Lung (tissue), 12 donors: Measurements from ENCODE around the gene SCIMP. TPM values are rescaled to one million over a fixed set of nuclear protein-coding genes. Genes with fewer than 3 reads are reported as not detected.

Experiments
- ATAC-seq: fragments of 200-7000 bp; cut with Tn5 transposase; one replicate; pipeline ENCODE4 v1.9.1; 2020; ENCODE audit warnings: moderate number of reproducible peaks; ENCODE audit not compliant: insufficient read depth, low FRiP score
- DNase-seq, 3 donors: peaks; one replicate each; pipeline ENCODE4 v3.0.0-alpha.2; 2013 to 2017
- H3K27ac ChIP-seq, 2 donors: one replicate each; pipeline ENCODE4 v1.5.1; 2013; ENCODE audit warnings: mild to moderate bottlenecking in 2 of 2, moderate library complexity in 2 of 2, control low read depth in 1 of 2, inconsistent platforms in 1 of 2, low read depth in 1 of 2, low read length in 1 of 2
- H3K27me3 ChIP-seq, 3 donors: one replicate each; pipeline ENCODE4 v1.5.1; 2013; ENCODE audit warnings: low read length in 2 of 3; ENCODE audit not compliant: control insufficient read depth in 3 of 3, insufficient read depth in 3 of 3
- H3K36me3 ChIP-seq, 4 donors: one replicate each; pipeline ENCODE4 v1.5.1; 2013; ENCODE audit warnings: low read length in 4 of 4, mild to moderate bottlenecking in 1 of 4, moderate library complexity in 1 of 4; ENCODE audit not compliant: control insufficient read depth in 4 of 4, insufficient read depth in 4 of 4
- H3K4me1 ChIP-seq, 5 donors: one replicate each; pipeline ENCODE4 v1.5.1; 2013; ENCODE audit warnings: low read length in 5 of 5, mild to moderate bottlenecking in 2 of 5, moderate library complexity in 1 of 5; ENCODE audit not compliant: control insufficient read depth in 5 of 5, insufficient read depth in 5 of 5
- H3K4me3 ChIP-seq: one replicate; pipeline ENCODE4 v1.5.1; 2013; ENCODE audit warnings: mild to moderate bottlenecking, control low read depth, moderate library complexity
- H3K9ac ChIP-seq, 2 donors: one replicate each; pipeline ENCODE4 v1.5.1; 2013; ENCODE audit warnings: low read length in 2 of 2, control low read depth in 1 of 2; ENCODE audit not compliant: insufficient read depth in 1 of 2
- H3K9me3 ChIP-seq, 4 donors: one replicate each; pipeline ENCODE4 v1.5.1; 2013; ENCODE audit warnings: low read length in 3 of 4, mild to moderate bottlenecking in 1 of 4, moderate library complexity in 1 of 4; ENCODE audit not compliant: control insufficient read depth in 4 of 4, insufficient read depth in 3 of 4
- WGBS, 2 donors: extraction: QIAGEN DNeasy Blood & Tissue Kit; methylation state at CpG; one replicate each; pipeline ENCODE4 v1.1.7; 2013; 5-methylcytosine and 5-hydroxymethylcytosine counted together
- polyA plus RNA-seq, 2 donors: library from polyadenylated mRNA; stranded (reverse); fragments of 200-250 nt; gene quantifications; one replicate each; pipeline ENCODE4 v1.2.1, GENCODE V29; 2013
- total RNA-seq, 2 donors: library from RNA; depleted of rRNA in 1 of 2; stranded (reverse); fragments of >200 nt in 1 of 2; gene quantifications; one replicate each; pipeline ENCODE4 v1.2.1, GENCODE V29; 2014 to 2021
- TF ChIP-seq, protein P1 (sequence below): IDR thresholded peaks from 2 replicates; pipeline ENCODE4 v1.5.1; 2012; ENCODE audit warnings: mild to moderate bottlenecking; ENCODE audit errors: control extremely low read depth, extremely low read depth
- donor health status: control.
- donor health status: control.
- donor health status: Bipolar disorder and iron deficiency.
- donor health status: healthy.
- donor health status: DM: yes; HTN: yes; CAD: no.

The SCIMP gene
- total and polyA plus RNA-seq, 4 donors, result 2.3 to 22.2 (median 11.2) TPM

DNA sequence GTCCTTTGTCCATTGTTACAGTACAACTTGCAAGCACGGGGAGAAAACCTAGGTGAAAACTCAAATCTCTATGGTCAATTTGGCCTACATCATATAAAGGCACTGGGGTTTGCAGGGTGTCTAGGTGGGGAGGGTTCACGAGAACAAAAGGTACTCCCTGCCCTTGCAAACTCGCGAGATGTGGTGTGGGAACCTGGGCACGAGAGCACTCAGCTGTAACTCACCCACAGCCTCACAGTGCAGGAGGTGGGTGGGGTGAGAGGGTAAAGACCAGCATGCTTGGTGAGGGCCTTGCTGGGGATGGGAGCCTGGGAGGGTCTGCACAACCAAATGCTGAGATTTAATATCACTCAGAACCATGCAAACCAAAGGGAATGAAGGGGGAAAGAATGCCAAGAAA, 24.6 kb downstream of the SCIMP start:
- DNase-seq (no peak), ATAC-seq (no peak)
- TF ChIP-seq, protein P1, sequence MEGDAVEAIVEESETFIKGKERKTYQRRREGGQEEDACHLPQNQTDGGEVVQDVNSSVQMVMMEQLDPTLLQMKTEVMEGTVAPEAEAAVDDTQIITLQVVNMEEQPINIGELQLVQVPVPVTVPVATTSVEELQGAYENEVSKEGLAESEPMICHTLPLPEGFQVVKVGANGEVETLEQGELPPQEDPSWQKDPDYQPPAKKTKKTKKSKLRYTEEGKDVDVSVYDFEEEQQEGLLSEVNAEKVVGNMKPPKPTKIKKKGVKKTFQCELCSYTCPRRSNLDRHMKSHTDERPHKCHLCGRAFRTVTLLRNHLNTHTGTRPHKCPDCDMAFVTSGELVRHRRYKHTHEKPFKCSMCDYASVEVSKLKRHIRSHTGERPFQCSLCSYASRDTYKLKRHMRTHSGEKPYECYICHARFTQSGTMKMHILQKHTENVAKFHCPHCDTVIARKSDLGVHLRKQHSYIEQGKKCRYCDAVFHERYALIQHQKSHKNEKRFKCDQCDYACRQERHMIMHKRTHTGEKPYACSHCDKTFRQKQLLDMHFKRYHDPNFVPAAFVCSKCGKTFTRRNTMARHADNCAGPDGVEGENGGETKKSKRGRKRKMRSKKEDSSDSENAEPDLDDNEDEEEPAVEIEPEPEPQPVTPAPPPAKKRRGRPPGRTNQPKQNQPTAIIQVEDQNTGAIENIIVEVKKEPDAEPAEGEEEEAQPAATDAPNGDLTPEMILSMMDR, result no peak
- Histone ChIP-seq H3K36me3 (peaks cover 0 to 14% (median 6%) of the 10 kb centered on the region in 4 donors), H3K9ac (no peak overlapping the region), H3K4me1 (no peaks in the 10 kb centered on the region), H3K27ac (no peak overlapping the region), H3K27me3 (no peaks in the 10 kb centered on the region), H3K4me3 (no peak overlapping the region), H3K9me3 (no peaks in the 10 kb centered on the region)
- 81 to 82% methylated on average over 5 of the region's 5 CpGs for WGBS, 2 donors

DNA sequence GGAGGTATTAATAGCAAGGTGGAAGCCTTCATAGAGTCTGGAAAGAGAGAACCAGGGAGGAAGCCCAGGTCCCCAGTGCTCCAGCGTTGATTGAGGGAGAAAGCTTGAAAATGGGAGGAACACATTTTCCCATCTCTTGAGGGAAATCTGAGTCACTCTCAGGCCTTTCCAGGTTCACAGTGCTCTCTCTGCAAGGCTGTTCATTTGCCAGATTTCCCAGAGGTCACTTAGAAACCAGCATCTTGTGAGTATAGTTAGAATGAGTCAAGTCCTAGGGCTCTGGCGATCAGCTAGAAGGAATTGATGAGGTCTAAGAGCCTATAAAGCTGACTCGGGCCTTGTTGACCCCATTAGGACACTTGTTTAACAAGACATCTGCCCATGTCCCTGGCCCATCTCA, 25.3 kb downstream of the SCIMP start:
- Histone ChIP-seq H3K4me1 (no peaks in the 10 kb centered on the region), H3K27me3 (no peaks in the 10 kb centered on the region), H3K9ac (no peak overlapping the region), H3K36me3 (peaks cover 0 to 14% (median 6%) of the 10 kb centered on the region in 4 donors), H3K27ac (no peak overlapping the region), H3K4me3 (no peak overlapping the region), H3K9me3 (no peaks in the 10 kb centered on the region)
- no peak for DNase-seq
- TF ChIP-seq, protein P1, result no peak
- 94 to 97% methylated on average over 3 of the region's 3 CpGs for WGBS, 2 donors
- ATAC-seq, result no peak

DNA sequence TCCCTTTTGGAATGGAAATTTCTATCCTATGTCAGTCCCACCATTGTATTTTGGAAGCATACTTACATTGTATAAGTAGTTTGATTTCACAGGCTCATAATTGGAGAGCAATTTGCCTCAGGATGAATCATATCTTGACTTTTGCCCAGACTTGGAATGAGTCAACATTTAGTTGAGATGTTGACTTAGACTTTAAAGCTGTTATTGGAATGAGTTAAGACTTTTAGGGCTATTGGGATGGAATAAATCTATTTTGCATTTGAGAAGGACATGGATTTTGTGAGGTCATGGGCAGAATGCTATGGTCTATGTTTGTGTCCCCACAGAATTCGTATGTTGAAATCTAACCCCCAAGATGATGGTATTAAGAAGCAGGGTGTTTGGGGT, 30.8 kb downstream of the SCIMP start:
- Histone ChIP-seq H3K4me1 (no peaks in the 10 kb centered on the region), H3K27me3 (no peaks in the 10 kb centered on the region), H3K9me3 (no peaks in the 10 kb centered on the region), H3K9ac (no peak overlapping the region), H3K36me3 (peaks cover 0 to 3% (median 0%) of the 10 kb centered on the region in 4 donors), H3K4me3 (no peak overlapping the region), H3K27ac (no peak overlapping the region)
- TF ChIP-seq, protein P1, result no peak
- DNase-seq, result no peak
- 93 to 97% methylated on average over 1 of the region's 1 CpG for WGBS, 2 donors
- ATAC-seq, result no peak

DNA sequence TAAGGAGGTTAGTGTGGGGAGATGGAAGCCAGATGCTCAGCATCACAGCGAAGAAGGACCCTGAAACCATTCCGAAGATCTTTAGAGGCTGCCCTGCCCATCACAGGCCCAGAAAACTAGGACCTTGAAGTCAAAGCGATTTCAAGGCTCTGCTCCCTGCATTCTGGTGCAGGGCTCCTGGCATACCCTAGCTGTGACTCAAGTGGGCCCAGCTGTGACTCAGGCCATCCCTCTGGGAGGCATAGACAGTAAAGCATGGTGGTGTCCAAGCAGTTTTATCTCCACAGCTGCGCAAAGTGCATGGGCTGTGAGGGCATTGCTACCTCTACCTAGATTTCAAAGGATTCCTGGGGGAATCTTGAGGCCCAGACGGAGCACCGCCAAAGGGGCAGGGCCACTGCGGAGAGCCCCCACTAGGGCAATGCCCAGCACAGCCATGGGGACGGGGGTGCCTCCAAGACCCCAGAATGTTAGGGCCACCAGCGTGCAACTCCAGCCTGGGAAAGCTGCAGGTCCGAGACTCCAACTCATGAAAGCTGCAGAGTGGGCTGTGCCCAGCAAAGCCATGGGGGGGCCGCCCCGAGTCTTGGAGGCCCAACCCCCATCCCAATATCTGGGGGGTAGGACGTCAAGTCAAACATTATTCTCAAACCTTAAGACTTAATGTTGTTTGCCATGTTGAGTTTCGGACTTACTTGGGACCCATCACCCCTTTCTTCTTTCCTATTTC, 31.3 kb downstream of the SCIMP start:
- no peak for ATAC-seq
- Histone ChIP-seq H3K4me3 (no peak overlapping the region), H3K27ac (no peak overlapping the region), H3K4me1 (no peaks in the 10 kb centered on the region), H3K27me3 (no peaks in the 10 kb centered on the region), H3K9ac (no peak overlapping the region), H3K9me3 (no peaks in the 10 kb centered on the region), H3K36me3 (peaks cover 0 to 3% (median 0%) of the 10 kb centered on the region in 4 donors)
- 93 to 96% methylated on average over 14 of the region's 14 CpGs for WGBS, 2 donors
- peak in 2 of 3 donors; percentile 35 to 48 for DNase-seq
- TF ChIP-seq, protein P1, result no peak
